ENCODE data around the gene CCL1.
"Not testable (repeated sequence)": the region's sequence is repeated elsewhere in the genome, so short reads cannot be mapped to it uniquely, and the experiment has no call there.

Gene CCL1

DNA sequence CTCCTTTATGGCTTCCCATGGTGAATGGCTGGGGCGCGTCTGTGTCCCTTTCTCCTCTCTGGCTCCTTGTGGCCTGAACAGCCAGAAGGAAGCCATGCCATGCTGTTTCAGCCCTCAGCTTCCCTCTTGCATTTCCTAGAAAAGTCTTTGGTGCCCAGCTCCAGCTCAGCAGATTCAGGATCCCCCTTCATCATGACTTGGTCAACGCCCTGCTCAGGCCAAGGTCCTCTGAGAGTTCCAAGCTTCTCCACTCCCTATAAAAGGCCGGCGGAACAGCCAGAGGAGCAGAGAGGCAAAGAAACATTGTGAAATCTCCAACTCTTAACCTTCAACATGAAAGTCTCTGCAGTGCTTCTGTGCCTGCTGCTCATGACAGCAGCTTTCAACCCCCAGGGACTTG lies 6.8 kb downstream of the CCL1 start, which contains the start of gene CCL13:
Gene CCL13, plus strand, starts transcription at position 287 of the 400 bp plus-strand sequence. Its CDS starts 47 bp downstream, at position 334.
- DNase-seq: no peak

DNA sequence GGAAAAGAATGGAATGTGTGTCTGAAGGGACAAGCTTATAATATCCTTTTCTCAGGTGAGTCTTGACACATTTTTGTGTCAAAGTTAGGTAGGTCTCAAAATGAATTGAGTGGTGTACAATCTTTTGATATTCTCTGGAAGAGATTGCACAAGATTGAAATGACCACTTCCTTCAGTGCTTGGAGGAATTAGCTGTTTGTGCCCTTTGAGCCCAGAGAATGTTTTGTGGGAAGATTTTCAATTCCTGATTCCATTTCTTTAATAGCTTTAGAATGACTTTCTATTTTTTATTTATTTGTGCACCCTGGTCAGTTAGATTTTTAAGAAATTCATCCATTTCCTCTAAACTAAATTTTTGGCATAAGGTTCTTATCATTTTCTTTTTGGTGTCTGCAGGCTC lies 8.4 kb downstream of the CCL1 start:
- no peak for DNase-seq

DNA sequence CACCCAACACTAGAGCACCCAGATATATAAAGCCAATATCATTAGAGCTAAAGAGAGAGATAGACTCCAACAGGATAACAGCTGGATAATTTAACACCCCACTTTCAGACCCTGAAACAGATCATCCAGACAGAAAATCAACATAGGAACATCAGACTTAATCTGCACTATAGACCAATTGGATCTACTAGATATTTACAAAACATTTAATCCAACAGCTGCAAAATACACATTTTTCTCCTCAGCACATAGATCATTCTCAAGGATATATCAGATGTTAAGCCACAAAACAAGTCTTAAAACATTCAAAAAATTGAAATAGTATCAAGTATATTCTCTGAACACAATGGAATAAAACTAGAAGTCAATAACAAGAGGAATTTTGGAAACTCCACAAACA lies 10.8 kb downstream of the CCL1 start:
- no peak for DNase-seq

DNA sequence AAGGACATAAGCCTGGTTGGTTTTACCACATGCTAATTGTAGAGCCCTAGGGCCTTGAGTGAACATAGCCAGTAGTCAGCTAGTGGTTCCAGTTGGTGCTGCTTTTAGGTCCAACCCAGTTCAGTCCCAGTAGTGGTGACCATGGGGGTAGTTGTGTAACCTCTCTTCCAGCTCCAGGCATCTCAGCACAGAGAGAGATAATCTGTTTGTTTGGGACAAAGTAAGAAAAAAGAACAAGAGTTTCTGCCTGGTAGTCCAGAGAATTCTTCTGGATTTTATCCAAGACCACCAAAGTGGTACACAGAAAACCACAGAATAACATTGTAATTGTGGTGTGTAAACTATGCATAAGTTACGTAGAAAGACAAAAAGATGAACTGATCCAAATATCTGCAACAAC lies 11.9 kb downstream of the CCL1 start:
- no peak for DNase-seq

DNA sequence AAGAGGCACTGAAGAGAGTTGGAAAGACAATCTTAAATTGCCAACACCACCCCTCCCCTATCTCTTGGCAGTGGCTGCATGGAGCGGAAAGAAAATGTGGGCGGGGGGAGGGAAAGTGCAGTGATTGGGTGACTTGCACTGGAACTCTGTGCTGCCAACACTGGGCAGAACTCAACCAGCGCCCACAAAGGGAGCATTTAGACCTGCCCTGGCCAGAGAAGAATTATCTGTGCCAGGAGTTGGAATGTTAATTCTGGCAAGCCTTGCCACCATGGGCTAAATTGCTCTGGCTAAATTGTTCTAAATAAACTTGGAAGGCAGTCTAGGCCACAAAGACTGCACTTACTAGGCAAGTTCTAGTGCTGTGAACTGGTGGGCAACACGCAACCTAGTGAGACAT lies 13.3 kb downstream of the CCL1 start:
- DNase-seq: no peak

DNA sequence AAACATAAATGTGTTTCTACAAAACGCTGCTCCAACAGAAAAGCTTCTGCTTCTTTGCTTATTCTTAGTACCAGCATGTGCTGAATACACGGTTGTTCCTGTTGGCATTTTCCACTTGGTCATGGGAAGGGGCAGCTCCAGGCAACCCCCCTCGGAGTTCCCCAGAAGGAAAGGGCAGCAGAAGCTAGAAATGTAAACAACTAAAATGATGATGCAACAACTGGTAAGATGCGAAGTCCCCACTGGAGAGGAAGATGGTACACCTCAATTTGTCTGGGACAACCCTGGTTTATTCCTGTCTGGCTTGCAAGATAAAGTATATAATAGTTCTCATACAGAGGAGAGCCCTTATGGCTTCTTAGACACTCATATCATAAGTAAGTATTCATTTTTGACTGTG lies 16.0 kb downstream of the CCL1 start:
- DNase-seq: peak; percentile 83

DNA sequence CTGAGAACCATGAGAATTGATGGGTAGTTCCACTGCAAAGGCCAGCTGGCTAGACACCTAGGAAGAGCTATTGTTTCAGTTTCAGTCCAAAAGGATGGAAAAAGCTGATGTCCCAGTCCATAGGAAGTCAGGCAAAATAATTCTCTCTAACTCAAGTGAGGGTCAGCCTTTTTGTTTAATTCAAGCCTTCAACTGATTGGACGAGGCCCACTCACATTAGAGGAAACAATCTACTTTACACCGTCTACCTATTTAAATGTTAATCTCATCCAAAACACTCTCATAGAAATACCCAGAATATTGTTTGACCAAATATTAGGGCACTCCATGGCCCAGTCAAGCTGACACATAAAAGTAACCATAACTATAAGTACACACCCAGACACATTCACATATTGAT lies 21.1 kb downstream of the CCL1 start:
- DNase-seq: no peak

DNA sequence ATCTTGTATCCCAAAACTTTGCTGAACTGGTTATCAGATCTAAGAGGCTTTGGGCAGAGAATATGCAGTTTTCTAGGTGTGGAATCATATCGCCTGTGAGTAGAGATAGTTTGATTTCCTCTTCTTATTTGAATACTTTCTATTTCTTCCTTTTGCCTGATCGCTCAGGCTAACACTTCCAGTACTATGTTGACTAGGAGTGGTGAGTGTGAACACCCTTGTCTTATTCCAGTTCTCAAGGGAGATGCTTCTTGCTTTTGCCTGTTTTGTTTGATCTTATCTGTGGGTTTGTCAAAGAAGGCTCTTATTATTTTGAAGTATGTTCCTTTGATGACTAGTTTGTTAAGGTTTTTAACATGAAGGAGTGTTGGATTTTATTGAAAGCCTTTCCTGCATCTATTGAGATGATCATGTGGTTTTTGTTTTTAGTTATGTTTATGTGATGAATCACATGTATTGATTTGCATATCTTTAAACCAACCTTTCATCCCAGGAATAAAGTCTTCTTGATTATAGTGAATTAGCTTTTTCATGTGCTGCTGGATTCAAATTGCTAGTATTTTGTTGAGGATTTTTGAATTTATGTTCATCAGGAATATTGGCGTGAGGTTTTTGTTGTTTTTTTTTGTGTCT lies 23.8 kb downstream of the CCL1 start:
- no peak for DNase-seq

DNA sequence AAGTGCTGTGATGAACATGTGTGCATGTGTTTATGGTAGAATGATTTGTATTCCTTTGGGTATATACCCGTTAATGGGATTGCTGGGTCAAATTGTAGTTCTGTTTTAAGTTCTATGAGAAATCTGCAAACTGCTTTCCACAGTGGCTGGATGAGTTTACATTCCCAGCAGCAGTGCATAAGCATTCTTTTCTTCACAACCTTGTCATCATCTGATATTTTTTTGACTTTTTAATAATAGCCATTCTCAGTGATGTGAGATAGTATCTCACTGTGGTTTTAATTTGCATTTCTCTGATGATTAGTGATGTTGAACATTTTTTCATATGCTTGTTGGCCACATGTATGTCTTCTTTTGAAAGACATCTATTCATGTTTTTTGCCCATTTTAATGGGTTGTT lies 25.3 kb downstream of the CCL1 start:
- no peak for DNase-seq

DNA sequence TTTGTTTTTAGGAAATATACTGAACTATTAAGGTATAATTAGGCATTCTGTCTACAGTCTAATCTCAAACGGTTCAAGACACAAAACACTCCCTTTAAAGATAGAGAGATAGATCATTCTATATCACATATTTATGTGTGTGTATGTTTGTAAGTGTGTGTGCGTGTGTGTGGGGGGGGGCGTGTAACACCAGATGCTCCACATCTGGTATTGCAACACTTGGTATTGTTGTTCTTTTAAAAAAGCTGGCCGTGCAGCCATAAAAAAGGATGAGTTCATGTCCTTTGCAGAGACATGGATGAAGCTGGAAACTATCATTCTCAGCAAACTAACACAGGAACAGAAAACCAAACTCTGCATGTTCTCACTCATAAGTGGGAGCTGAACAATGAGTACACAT lies 35.5 kb downstream of the CCL1 start:
- not testable (repeated sequence) for DNase-seq

DNA sequence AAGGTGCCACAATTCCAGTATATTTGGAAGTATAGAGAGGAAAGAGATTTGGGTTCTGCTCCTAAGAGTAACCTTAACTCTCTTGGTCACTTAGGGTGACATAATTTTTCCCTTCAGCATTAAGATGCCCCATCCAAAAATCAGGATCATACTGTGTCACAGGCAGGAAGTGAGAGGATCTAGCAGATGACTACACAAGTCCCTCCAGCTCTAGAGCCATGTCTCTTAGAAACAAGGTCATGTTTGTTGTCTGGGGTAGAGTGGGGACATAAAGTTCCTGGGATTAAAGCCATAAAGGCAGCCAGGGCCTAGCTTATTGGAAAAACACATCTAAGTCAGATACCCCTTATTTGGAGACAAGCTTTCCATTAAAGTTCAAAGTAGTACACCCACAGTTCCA lies 41.1 kb downstream of the CCL1 start:
- no peak for DNase-seq

DNA sequence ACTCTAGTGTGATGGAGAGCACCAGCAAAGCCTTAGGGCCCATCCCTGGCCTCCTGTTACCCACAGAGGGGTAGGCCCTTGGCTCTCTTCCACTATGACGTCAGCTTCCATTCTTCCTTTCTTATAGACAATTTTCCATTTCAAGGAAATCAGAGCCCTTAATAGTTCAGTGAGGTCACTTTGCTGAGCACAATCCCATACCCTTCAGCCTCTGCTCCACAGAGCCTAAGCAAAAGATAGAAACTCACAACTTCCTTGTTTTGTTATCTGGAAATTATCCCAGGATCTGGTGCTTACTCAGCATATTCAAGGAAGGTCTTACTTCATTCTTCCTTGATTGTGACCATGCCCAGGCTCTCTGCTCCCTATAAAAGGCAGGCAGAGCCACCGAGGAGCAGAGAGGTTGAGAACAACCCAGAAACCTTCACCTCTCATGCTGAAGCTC lies 44.0 kb downstream of the CCL1 start, which contains the start of gene CCL8:
Gene CCL8, plus strand, starts transcription at position 397 of the 445 bp plus-strand sequence. CDS start 67 bp downstream, outside the sequence.
- peak; percentile 25 for DNase-seq

DNA sequence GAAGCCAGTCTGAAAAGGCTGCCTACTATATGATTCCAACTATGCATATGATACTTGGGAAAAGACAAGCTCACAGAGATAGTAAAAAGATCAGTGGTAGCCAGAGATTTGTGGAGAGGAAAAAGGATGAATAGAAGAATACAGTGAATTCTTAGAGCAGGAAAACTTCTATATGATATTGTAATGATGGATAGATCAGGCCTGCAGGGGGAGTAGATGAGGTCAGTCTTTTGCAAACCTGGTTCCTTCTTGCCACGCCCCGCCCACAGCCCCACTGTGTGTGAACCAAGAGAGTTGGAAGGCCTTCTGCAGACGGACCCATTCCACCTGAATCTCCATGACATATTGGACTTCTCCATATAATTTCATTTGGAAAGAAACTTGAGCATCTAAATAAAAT lies 44.6 kb downstream of the CCL1 start:
- peak; percentile 44 for DNase-seq

DNA sequence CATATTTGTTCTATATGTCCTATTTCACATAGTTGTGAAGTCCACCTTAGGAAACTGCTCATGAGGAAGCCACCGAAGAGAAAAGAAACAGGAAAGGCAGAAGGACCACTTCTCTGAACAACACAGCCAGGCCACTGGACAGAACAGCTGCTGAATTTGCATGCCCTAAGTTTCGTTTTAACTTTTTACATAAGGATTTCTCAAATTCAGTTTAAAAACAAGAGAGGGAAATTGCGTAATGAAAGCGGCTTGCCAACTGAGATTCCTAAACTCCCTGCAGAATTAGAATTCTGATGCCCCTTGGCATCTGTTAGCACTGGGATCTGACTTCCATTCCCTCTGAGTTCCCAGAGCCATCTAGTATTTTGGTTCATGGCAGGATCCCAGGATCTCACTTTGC lies 48.8 kb downstream of the CCL1 start:
- DNase-seq: no peak

DNA sequence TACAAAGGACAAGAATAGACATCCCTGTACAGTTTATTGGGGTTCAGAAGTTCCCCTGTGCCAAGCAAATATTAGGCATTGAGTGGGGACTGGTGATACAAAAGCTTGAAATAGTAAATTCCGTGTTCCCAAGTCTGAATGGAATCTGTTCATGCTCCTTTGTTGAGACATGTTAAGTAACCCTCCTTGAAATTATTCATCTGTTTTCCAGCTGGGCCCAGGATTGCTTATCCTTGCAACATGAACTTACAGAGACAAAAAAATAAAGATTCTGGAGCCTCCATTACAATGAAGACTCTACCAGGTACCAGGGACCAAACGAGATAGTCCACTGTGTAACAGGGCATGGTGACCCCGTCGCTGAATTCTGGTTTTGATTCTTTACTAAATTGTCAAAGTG lies 49.9 kb downstream of the CCL1 start:
- no peak for DNase-seq

DNA sequence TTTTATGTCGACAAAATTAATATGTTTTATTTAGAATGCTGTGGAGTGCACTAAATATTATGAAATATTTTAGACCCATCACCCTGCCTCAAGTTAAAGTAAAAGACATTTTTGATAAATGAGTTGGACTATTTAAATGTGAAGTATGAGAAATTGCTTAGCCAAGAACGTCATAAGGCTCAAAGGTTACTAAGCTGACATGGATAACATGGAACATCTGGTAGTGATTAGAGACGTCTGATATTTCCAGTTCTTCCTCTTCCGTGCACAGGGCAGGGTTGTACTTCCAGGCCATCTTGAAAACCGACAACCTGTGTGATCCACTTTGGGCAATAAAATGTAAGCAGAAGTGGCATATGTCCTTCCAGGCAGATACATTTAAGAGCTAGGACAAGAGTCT lies 51.0 kb downstream of the CCL1 start:
- DNase-seq: no peak

DNA sequence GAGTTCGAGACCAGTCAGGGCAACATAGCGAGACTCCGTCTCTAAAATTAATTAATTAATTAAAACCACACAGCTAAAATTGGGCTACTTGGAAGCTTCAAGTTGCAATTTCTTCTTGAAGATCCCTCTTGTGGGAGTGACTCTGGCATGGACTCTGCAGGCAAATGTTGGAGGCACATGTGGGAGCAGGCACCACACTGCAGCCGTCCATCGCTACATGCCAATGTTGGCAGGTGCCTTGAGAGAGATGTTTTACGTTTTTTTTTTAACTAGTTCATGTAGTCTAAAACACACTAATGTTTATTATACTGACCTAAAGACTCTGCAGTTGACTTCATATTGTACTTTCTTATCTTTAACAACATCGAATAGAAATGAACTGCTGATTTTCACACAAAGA lies 51.7 kb downstream of the CCL1 start:
- no peak for DNase-seq

Measured in OCI-M1 (cell line).